Measurements from ENCODE around the gene AGMO. TPM values are rescaled to one million over a fixed set of nuclear protein-coding genes. Genes with fewer than 3 reads are reported as not detected.
"Not testable (repeated sequence)": the region's sequence is repeated elsewhere in the genome, so short reads cannot be mapped to it uniquely, and the experiment has no call there.

The AGMO gene
- total RNA-seq, 3 donors from 2014 or later (not counting 1 experiment from before 2014, with no cell fraction given) = not detected

DNA sequence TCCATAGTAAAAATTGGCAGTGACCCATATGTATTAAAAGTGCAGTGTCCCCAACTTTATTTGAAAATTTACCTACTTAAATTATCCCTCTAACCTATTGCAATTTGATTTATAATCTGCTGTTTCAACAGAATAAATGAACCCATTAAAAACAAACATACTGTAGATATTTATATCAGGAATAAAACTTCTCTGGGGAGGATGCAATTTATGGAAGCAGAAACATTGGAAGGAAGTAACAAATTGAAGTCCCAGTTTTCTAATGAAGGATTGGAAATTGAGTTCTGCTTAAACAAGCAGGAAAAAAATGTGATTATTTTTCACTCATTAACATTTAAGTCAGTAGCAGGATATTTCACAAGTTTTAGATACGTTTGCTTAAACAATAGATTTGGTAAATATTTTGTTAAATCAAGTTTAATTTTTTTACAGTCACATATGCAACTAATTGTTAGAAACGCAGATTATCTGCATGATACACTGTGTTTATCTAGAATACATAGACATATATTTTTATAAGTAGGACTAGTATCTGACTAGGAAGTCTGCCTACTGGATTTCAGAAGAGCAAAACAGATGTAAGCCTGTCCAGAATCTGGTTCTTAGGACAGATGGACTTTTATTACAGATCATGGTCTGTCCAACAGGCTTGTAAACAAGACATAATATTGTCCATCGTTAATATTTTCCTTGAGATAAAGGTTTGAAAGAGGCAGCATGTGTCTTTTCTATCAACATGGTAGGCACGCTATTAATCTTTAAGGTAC, 5.3 kb downstream of the AGMO start:
- peaks cover 3 to 5% of the 10 kb centered on the region in 2 donors for H3K9me3 Mint-ChIP-seq
- 92% methylated on average over 2 of the region's 4 CpGs for WGBS (ENCODE audit: insufficient coverage)
- no peaks in the 10 kb centered on the region for H3K4me1 Mint-ChIP-seq
- H3K27me3 Mint-ChIP-seq (ENCODE audit: low read depth in 2 of 2) = no peaks in the 10 kb centered on the region
- H3K4me3 Mint-ChIP-seq = no peak overlapping the region
- ATAC-seq = no peak
- no peaks in the 10 kb centered on the region for H3K36me3 ChIP-seq (ENCODE audit: control insufficient read depth, insufficient read depth, low read length)
- intact Hi-C loops (cut with micrococcal nuclease) = no loop called here
- no peaks in the 10 kb centered on the region for H3K4me1 ChIP-seq (ENCODE audit: control insufficient read depth, insufficient read depth, low read length)
- no peak overlapping the region for H3K4me3 ChIP-seq (ENCODE audit: low read length)
- no peaks in the 10 kb centered on the region for H3K9me3 ChIP-seq (ENCODE audit: control insufficient read depth, insufficient read depth, low read length)
- DNase-seq = no peak
- H3K27me3 ChIP-seq (ENCODE audit: control insufficient read depth, insufficient read depth, low read length) = no peaks in the 10 kb centered on the region
- H3K27ac Mint-ChIP-seq = no peak overlapping the region
- TF ChIP-seq CTCF (IDR thresholded peaks at IDR 0.05) = no peak
- H3K27ac ChIP-seq (ENCODE audit: low read length) = no peak overlapping the region
- no peaks in the 10 kb centered on the region for H3K36me3 Mint-ChIP-seq

GRCh38 chr7:15555381-15555859, 6.4 kb downstream of the AGMO start:
- H3K27ac ChIP-seq (ENCODE audit: low read length) = no peak overlapping the region
- no peak overlapping the region for H3K4me3 ChIP-seq (ENCODE audit: low read length)
- DNase-seq (no peak), ATAC-seq (no peak)
- no peaks in the 10 kb centered on the region for H3K36me3 ChIP-seq (ENCODE audit: control insufficient read depth, insufficient read depth, low read length)
- Mint-ChIP-seq H3K4me3 (no peak overlapping the region), H3K27me3 (ENCODE audit: low read depth in 2 of 2) (no peaks in the 10 kb centered on the region), H3K4me1 (no peaks in the 10 kb centered on the region), H3K9me3 (peaks cover 3 to 5% of the 10 kb centered on the region in 2 donors), H3K27ac (no peak overlapping the region), H3K36me3 (no peaks in the 10 kb centered on the region)
- no peaks in the 10 kb centered on the region for H3K4me1 ChIP-seq (ENCODE audit: control insufficient read depth, insufficient read depth, low read length)
- no peaks in the 10 kb centered on the region for H3K9me3 ChIP-seq (ENCODE audit: control insufficient read depth, insufficient read depth, low read length)
- H3K27me3 ChIP-seq (ENCODE audit: control insufficient read depth, insufficient read depth, low read length) = no peaks in the 10 kb centered on the region
- no CpG with 5 or more reads among the region's 4 CpGs for WGBS (ENCODE audit: insufficient coverage)
- intact Hi-C loops (cut with micrococcal nuclease) = no loop called here
- TF ChIP-seq CTCF (IDR thresholded peaks at IDR 0.05) = no peak

- TF ChIP-seq CTCF (IDR thresholded peaks at IDR 0.05) = no peak
- no peak for DNase-seq
- Mint-ChIP-seq H3K36me3 (no peaks in the 10 kb centered on the region), H3K4me1 (no peaks in the 10 kb centered on the region), H3K27ac (no peak overlapping the region), H3K4me3 (no peak overlapping the region), H3K27me3 (ENCODE audit: low read depth in 2 of 2) (no peaks in the 10 kb centered on the region), H3K9me3 (peaks cover 3 to 5% of the 10 kb centered on the region in 2 donors)
- Histone ChIP-seq H3K4me1 (ENCODE audit: control insufficient read depth, insufficient read depth, low read length) (no peaks in the 10 kb centered on the region), H3K36me3 (ENCODE audit: control insufficient read depth, insufficient read depth, low read length) (no peaks in the 10 kb centered on the region), H3K27ac (ENCODE audit: low read length) (no peak overlapping the region), H3K4me3 (ENCODE audit: low read length) (no peak overlapping the region), H3K9me3 (ENCODE audit: control insufficient read depth, insufficient read depth, low read length) (no peaks in the 10 kb centered on the region), H3K27me3 (ENCODE audit: control insufficient read depth, insufficient read depth, low read length) (no peaks in the 10 kb centered on the region)
- intact Hi-C loops (cut with micrococcal nuclease) = no loop called here
- WGBS (ENCODE audit: insufficient coverage) = 71% methylated on average over 3 of the region's 3 CpGs
- ATAC-seq = no peak
These were observed 7.1 kb downstream of the AGMO start for GRCh38 chr7:15554744-15555143.

- H3K9me3 Mint-ChIP-seq = peaks cover 1 to 2% of the 10 kb centered on the region in 2 donors
- Histone ChIP-seq H3K9me3 (ENCODE audit: control insufficient read depth, insufficient read depth, low read length) (no peaks in the 10 kb centered on the region), H3K27me3 (ENCODE audit: control insufficient read depth, insufficient read depth, low read length) (no peaks in the 10 kb centered on the region), H3K4me3 (ENCODE audit: low read length) (no peak overlapping the region), H3K36me3 (ENCODE audit: control insufficient read depth, insufficient read depth, low read length) (no peaks in the 10 kb centered on the region), H3K4me1 (ENCODE audit: control insufficient read depth, insufficient read depth, low read length) (no peaks in the 10 kb centered on the region), H3K27ac (ENCODE audit: low read length) (no peak overlapping the region)
- H3K36me3 Mint-ChIP-seq = no peaks in the 10 kb centered on the region
- no peak overlapping the region for H3K27ac Mint-ChIP-seq
- intact Hi-C loops (cut with micrococcal nuclease) = no loop called here
- ATAC-seq = no peak
- no peak for DNase-seq
- no peaks in the 10 kb centered on the region for H3K27me3 Mint-ChIP-seq (ENCODE audit: low read depth in 2 of 2)
- H3K4me1 Mint-ChIP-seq = no peaks in the 10 kb centered on the region
- TF ChIP-seq CTCF (IDR thresholded peaks at IDR 0.05) = no peak
- no peak overlapping the region for H3K4me3 Mint-ChIP-seq
- WGBS (ENCODE audit: insufficient coverage) = no CpG with 5 or more reads among the region's 1 CpG
These were observed 7.7 kb downstream of the AGMO start for GRCh38 chr7:15554081-15554480.

GRCh38 chr7:15547320-15547719, 14.5 kb downstream of the AGMO start:
- DNase-seq; H3K4me3 Mint-ChIP-seq; H3K27ac Mint-ChIP-seq; H3K4me1 ChIP-seq (ENCODE audit: control insufficient read depth, insufficient read depth, low read length); H3K9me3 ChIP-seq (ENCODE audit: control insufficient read depth, insufficient read depth, low read length); H3K9me3 Mint-ChIP-seq; ATAC-seq; H3K4me1 Mint-ChIP-seq; intact Hi-C loops (cut with micrococcal nuclease); H3K36me3 ChIP-seq (ENCODE audit: control insufficient read depth, insufficient read depth, low read length); H3K27me3 Mint-ChIP-seq (ENCODE audit: low read depth in 2 of 2); H3K4me3 ChIP-seq (ENCODE audit: low read length); H3K27ac ChIP-seq (ENCODE audit: low read length); H3K36me3 Mint-ChIP-seq; H3K27me3 ChIP-seq (ENCODE audit: control insufficient read depth, insufficient read depth, low read length): not testable (repeated sequence)
- WGBS (ENCODE audit: insufficient coverage) = 84% methylated on average over 18 of the region's 29 CpGs

Data from natural killer cell (primary cell).